Omental fat pad (tissue), 4 donors: ENCODE data around the gene C20orf173. TPM values are rescaled to one million over a fixed set of nuclear protein-coding genes. Genes with fewer than 3 reads are reported as not detected.

Experiments used
- ATAC-seq: fragments of 150-250 bp; one replicate; pipeline ENCODE4 v1.9.1; 2016; ENCODE audit warnings: mild to moderate bottlenecking, moderate library complexity; ENCODE audit not compliant: low FRiP score
- DNase-seq: peaks from one replicate; pipeline ENCODE4 v3.0.0-alpha.2; 2019; ENCODE audit warnings: low spot score
- total RNA-seq, 4 donors: library from RNA; depleted of rRNA; stranded (reverse); fragments of >200 nt; gene quantifications; one replicate each; pipeline ENCODE4 v1.1.0, GENCODE V29; 2016
- TF ChIP-seq, protein P1 (sequence below), 3 donors: fragments of 450-650 bp; IDR thresholded peaks; one replicate each; pipeline ENCODE4 v1.5.1; 2016 to 2017; ENCODE audit warnings: antibody characterized with exemption in 3 of 3, mild to moderate bottlenecking in 3 of 3, moderate library complexity in 2 of 3

C20orf173 gene
- total RNA-seq, 4 donors from 2014 or later, result not detected

DNA sequence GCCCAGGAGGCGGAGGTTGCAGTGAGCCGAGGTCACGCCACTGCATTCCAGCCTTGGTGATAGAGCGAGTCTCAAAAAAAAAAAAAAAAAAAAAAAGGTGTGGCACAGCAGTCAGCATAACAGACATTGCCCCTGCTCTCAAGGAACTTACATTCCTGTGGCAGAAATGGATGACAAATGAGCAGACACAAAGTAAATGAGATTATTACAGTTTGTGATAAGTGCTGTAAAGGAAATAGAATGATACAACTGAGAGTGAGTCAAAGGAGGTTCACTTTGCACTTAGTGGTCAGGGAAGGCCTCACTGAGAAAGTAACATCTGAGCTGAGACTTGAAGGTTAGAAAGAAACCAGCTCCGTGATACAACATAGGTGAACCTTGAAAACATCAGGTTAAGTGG, 37.6 kb downstream of the C20orf173 start:
- no peak for ATAC-seq
- TF ChIP-seq, protein P1, sequence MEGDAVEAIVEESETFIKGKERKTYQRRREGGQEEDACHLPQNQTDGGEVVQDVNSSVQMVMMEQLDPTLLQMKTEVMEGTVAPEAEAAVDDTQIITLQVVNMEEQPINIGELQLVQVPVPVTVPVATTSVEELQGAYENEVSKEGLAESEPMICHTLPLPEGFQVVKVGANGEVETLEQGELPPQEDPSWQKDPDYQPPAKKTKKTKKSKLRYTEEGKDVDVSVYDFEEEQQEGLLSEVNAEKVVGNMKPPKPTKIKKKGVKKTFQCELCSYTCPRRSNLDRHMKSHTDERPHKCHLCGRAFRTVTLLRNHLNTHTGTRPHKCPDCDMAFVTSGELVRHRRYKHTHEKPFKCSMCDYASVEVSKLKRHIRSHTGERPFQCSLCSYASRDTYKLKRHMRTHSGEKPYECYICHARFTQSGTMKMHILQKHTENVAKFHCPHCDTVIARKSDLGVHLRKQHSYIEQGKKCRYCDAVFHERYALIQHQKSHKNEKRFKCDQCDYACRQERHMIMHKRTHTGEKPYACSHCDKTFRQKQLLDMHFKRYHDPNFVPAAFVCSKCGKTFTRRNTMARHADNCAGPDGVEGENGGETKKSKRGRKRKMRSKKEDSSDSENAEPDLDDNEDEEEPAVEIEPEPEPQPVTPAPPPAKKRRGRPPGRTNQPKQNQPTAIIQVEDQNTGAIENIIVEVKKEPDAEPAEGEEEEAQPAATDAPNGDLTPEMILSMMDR (IDR thresholded peaks at IDR 0.05), result no peak

DNA sequence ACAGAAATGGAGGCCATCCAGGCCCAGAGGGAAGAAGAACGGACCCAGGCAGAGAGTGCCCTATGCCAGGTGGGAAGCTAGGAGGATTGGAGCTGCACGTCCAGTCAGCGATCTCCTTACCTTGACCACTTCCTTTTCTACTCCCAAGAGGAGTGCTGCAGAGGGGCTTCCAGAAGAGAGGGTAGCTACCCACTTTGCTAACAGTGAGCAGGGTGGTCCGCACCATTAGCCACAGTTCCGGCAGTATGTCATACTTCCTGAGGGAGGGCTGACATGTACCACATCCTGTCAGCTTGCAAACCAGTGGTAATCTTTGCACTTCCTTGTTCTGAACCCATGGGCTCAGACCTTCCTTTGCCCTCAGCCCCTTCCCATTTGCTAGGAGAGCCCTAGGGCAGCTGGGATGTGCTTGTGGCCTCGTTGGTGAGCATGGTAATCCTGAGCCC, 38.7 kb downstream of the C20orf173 start:
- DNase-seq, result no peak
- ATAC-seq, result no peak
- TF ChIP-seq, protein P1 (IDR thresholded peaks at IDR 0.05), result no peak

More for the DNA sequence above, 37.6 kb downstream of the C20orf173 start:
- DNase-seq, result no peak

DNA sequence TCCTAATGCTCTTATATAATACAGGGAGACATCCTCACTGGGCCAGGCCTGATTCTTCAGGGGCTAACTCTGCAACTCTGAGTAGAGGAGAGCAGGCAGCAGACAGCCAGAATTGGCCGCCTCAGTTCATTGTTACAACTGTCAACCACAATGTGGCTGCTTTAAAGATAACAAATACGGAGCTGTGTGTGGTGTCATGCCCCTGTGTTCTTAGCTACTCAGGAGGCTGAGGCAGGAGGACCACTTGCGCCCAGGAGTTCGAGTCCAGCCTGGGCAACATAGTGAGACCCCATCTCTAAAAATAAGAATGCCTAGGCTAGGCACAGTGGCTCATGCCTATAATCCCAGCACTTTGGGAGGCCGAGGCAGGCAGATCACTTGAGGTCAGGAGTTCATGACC, 39.7 kb downstream of the C20orf173 start:
- ATAC-seq (no peak), DNase-seq (no peak)
- TF ChIP-seq, protein P1 (IDR thresholded peaks at IDR 0.05), result no peak

DNA sequence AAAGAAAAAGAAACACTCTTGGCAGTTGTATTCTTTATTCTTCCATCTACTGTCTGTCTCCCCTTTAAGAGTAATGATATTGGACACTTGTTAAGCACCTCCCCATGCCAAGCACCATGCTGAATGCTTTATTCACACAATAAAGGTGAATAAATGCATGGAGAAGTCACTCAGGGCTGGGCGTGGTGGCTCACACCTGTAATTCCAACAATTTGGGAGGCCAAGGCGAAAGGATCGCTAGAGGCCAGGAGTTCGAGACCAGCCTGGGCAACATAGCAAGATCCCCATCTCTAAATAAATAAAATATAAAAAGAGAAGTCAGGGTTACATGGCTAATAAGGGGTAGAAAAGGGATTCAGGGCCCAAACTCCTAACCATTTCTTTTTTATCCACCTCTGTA, 42.0 kb downstream of the C20orf173 start:
- TF ChIP-seq, protein P1 (IDR thresholded peaks at IDR 0.05), result no peak

DNA sequence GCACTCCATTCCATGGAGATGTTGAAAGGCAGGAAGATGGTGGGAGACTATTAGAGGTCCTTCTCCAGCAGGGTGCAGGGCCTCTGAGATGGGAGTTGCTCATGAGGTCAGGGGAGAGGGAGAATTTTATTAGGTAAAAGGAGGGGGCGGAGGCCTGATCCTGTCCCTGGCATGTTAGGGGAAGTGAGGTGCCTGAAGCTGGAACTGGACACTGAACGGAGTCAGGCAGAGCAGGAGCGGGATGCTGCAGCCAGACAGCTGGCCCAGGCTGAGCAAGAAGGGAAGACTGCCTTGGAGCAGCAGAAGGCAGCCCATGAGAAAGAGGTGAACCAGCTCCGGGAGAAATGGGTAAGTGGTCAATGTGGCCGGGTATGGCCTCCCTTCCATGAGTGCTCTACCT, 49.7 kb downstream of the C20orf173 start:
- ATAC-seq (no peak), DNase-seq (no peak)
- TF ChIP-seq, protein P1 (IDR thresholded peaks at IDR 0.05), result no peak

More for the DNA sequence above, 42.0 kb downstream of the C20orf173 start:
- ATAC-seq (no peak), DNase-seq (no peak)

DNA sequence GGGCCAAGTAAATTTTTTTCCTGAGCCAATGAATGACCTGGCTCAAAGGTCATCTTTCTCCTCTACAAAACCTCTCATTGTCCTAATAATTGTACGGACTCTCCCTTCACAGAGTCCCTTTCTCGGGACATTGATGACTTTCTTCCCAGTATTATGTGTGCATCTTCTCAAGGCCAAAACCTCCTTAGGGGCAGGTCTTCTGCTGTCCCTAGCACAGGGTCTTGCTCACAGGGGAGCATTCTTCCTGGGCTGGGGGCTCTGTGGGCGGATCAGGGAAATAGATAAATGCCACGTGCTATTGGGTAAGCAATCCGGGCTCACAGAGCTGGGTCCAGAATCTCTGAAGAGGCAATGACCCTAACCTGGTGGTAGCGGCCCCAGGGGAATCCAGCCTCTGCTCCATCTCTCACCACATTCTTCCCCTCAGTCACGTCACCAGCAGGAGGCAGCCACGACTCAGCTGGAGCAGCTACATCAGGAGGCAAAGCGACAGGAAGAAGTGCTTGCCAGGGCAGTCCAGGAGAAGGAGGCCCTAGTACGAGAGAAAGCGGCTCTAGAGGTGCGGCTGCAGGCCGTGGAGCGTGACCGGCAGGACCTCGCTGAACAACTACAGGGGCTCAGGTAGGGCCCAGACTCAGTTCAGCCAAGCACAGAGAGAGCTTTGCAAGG, 50.5 kb downstream of the C20orf173 start:
- TF ChIP-seq, protein P1 (IDR thresholded peaks at IDR 0.05), result no peak
- no peak for ATAC-seq
- DNase-seq, result no peak

Other genes starting within 250 kb of the C20orf173 start
- gene EIF6, start 244.9 kb downstream of the C20orf173 start, total RNA-seq, result 10 to 100 TPM; 63.7 to 89.4 (median 85.2) TPM
- gene FAM83C, start 237.2 kb downstream of the C20orf173 start, total RNA-seq, result under 1 TPM in 1 of 4 donors, not detected in 3; 0.09 TPM
- gene UQCC1, start 117.7 kb downstream of the C20orf173 start, total RNA-seq, result 10 to 100 TPM; 28.4 to 44.0 (median 32.3) TPM
- gene GDF5, start 91.4 kb downstream of the C20orf173 start, total RNA-seq, result 1 to 10 TPM in 3 of 4 donors, under 1 TPM in 1; 0.47 to 2.6 (median 1.8) TPM
- gene CEP250, start 74.1 kb downstream of the C20orf173 start, total RNA-seq, result 10 to 100 TPM; 14.6 to 25.4 (median 16.2) TPM
- 100 to 1,000 TPM; 143 to 184 (median 163) TPM for gene ERGIC3, start 12.4 kb upstream of the C20orf173 start, total RNA-seq
- gene SPAG4, start 86.2 kb upstream of the C20orf173 start, total RNA-seq, result 1 to 10 TPM; 2.5 to 7.4 (median 3.1) TPM
- gene CPNE1, start 135.2 kb upstream of the C20orf173 start, total RNA-seq, result 100 to 1,000 TPM in 1 of 4 donors, 10 to 100 TPM in 3; 50.7 to 113 (median 85.2) TPM
- gene RBM12, start 135.2 kb upstream of the C20orf173 start, total RNA-seq, result 10 to 100 TPM; 31.4 to 43.2 (median 33.9) TPM
- 10 to 100 TPM; 16.1 to 32.1 (median 26.6) TPM for gene NFS1, start 169.7 kb upstream of the C20orf173 start, total RNA-seq
- gene ROMO1, start 169.8 kb upstream of the C20orf173 start, total RNA-seq, result 100 to 1,000 TPM; 160 to 364 (median 237) TPM
- gene RBM39, start 212.6 kb upstream of the C20orf173 start, total RNA-seq, result 100 to 1,000 TPM; 231 to 462 (median 427) TPM
- gene PHF20, start 242.4 kb upstream of the C20orf173 start, total RNA-seq, result 10 to 100 TPM; 51.0 to 71.7 (median 54.8) TPM